ENCODE results near the gene AMN.

GRCh38 chr14:102937331-102938175 lies 15.1 kb downstream of the AMN start:
- no peak for TF ChIP-seq CTCF (IDR thresholded peaks at IDR 0.05; ENCODE audit: low read depth, low read length, poor library complexity, severe bottlenecking)
- no peak for TF ChIP-seq EZH2phosphoT487 (IDR thresholded peaks at IDR 0.05; ENCODE audit: borderline replicate concordance, low read length)

Measured in DOHH2 (cell line).